Retinal pigment epithelial cell (primary cell): ENCODE measurements around the gene EIF3F.

Source experiments
- DNase-seq: peaks from one replicate; pipeline ENCODE4 v3.0.0-alpha.2; 2010; ENCODE audit warnings: low read depth
- H3K4me3 ChIP-seq: 2 replicates; pipeline ENCODE4 v1.5.1; 2011; ENCODE audit warnings: mild to moderate bottlenecking, low read length, control low read depth, moderate library complexity
- CTCF ChIP-seq: conservative IDR thresholded peaks from 2 replicates; pipeline ENCODE4 v1.5.1; 2011; ENCODE audit warnings: low read depth, low read length, control low read depth, inconsistent platforms

The EIF3F gene

GRCh38 chr11:8039530-8040260, 52.6 kb downstream of the EIF3F start:
- TF ChIP-seq CTCF, result no peak
- no peak overlapping the region for H3K4me3 ChIP-seq
- no peak for DNase-seq

- no peak overlapping the region for H3K4me3 ChIP-seq
- DNase-seq, result no peak
- no peak for TF ChIP-seq CTCF
Measured at GRCh38 chr11:8040261-8040920, 53.3 kb downstream of the EIF3F start.

GRCh38 chr11:8040921-8041285, 53.8 kb downstream of the EIF3F start:
- no peak overlapping the region for H3K4me3 ChIP-seq
- no peak for DNase-seq
- TF ChIP-seq CTCF, result no peak

GRCh38 chr11:8041576-8041975, 54.4 kb downstream of the EIF3F start:
- DNase-seq, result no peak
- no peak overlapping the region for H3K4me3 ChIP-seq
- TF ChIP-seq CTCF, result no peak

- no peak for TF ChIP-seq CTCF
- DNase-seq, result no peak
- H3K4me3 ChIP-seq, result no peak overlapping the region
Measured at GRCh38 chr11:8043756-8044155, 56.6 kb downstream of the EIF3F start.

GRCh38 chr11:8045839-8046238, 58.7 kb downstream of the EIF3F start:
- TF ChIP-seq CTCF, result no peak
- no peak overlapping the region for H3K4me3 ChIP-seq
- no peak for DNase-seq

- TF ChIP-seq CTCF, result no peak
- H3K4me3 ChIP-seq, result no peak overlapping the region
- DNase-seq, result no peak
Measured at GRCh38 chr11:8047382-8047781, 60.2 kb downstream of the EIF3F start.
